ENCODE data around the gene RALGAPA2.

- TF ChIP-seq POLR2A (IDR thresholded peaks at IDR 0.05) (no peak), CTCF (IDR thresholded peaks at IDR 0.05) (no peak)
These were observed 25.1 kb downstream of the RALGAPA2 start for GRCh38 chr20:20687319-20687718.

All from Peyer's patch (tissue), 4 donors.